Stomach (tissue), 4 donors: ENCODE data around the gene ITLN1.

ENCODE experiments used
- CTCF ChIP-seq, 7 experiments: fragments of 450-650 bp in 4 of 7; fragments of 200-600 bp in 3 of 7; sonication (generic) in 3 of 7; IDR thresholded peaks; one replicate each; pipeline ENCODE4 v1.5.1; 2016 to 2019; ENCODE audit warnings: antibody characterized with exemption in 7 of 7, control low read depth in 2 of 7, mild to moderate bottlenecking in 1 of 7
- POLR2A ChIP-seq, 4 donors: fragments of 450-650 bp; IDR thresholded peaks; one replicate each; pipeline ENCODE4 v1.6.1; 2016; ENCODE audit warnings: antibody characterized with exemption in 4 of 4, control low read depth in 2 of 4, mild to moderate bottlenecking in 1 of 4, moderate library complexity in 1 of 4
- POLR2AphosphoS5 ChIP-seq, 3 donors: sonication (generic); formaldehyde crosslinking; IDR thresholded peaks; one replicate each; pipeline ENCODE4 v1.6.1; 2016; ENCODE audit warnings: antibody characterized with exemption in 3 of 3

- TF ChIP-seq CTCF (IDR thresholded peaks at IDR 0.05) (no peak), POLR2A (IDR thresholded peaks at IDR 0.05) (no peak), POLR2AphosphoS5 (IDR thresholded peaks at IDR 0.05) (peak in 1 of 3 donors; percentile 7)
These were observed 47.3 kb downstream of the ITLN1 start for GRCh38 chr1:160837558-160838205.
